SK-N-SH (cell line): ENCODE results near the gene LRFN3.

Experiments
- CHD2 ChIP-seq: fragments of 150-350 bp; IDR thresholded peaks from 2 replicates; pipeline ENCODE4 v1.6.1; 2018; ENCODE audit warnings: low read length; ENCODE audit not compliant: partially characterized antibody
- CTCF ChIP-seq: fragments of 200-600 bp; sonication (generic); IDR thresholded peaks from 2 replicates; pipeline ENCODE4 v1.6.1; 2017; ENCODE audit warnings: antibody characterized with exemption, mild to moderate bottlenecking, moderate library complexity
- EP300 ChIP-seq, 2 experiments: IDR thresholded peaks; 2 replicates each; pipeline versions ENCODE4 v1.4.0 to v1.6.1; 2012; ENCODE audit warnings: borderline replicate concordance in 1 of 2, low read depth in 1 of 2, low read length in 1 of 2
- EZH2phosphoT487 ChIP-seq: fragments of 200-600 bp; sonication (generic); IDR thresholded peaks from 2 replicates; pipeline ENCODE4 v1.6.1; 2017; ENCODE audit warnings: low read depth, mixed run types, mild to moderate bottlenecking, antibody characterized with exemption, moderate library complexity, borderline replicate concordance
- GABPA ChIP-seq: IDR thresholded peaks from 2 replicates; pipeline ENCODE4 v1.4.0; 2012; ENCODE audit warnings: low read depth, mild to moderate bottlenecking
- IRF3 ChIP-seq: fragments of 150-350 bp; IDR thresholded peaks from 2 replicates; pipeline ENCODE4 v1.6.1; 2016; ENCODE audit warnings: mild to moderate bottlenecking, low read depth, low read length
- MXI1 ChIP-seq: IDR thresholded peaks from 2 replicates; pipeline ENCODE4 v1.6.1; 2012; ENCODE audit warnings: mild to moderate bottlenecking, low read depth, low read length, improper control_type of control experiment
- NFIC ChIP-seq: IDR thresholded peaks from 2 replicates; pipeline ENCODE4 v1.4.0; 2012; ENCODE audit warnings: borderline replicate concordance
- POLR2AphosphoS5 ChIP-seq: IDR thresholded peaks from 2 replicates; pipeline ENCODE4 v1.6.1; 2012; ENCODE audit warnings: low read depth, low read length
- SMC3 ChIP-seq: IDR thresholded peaks from 2 replicates; pipeline ENCODE4 v1.6.1; 2012; ENCODE audit warnings: low read depth, low read length, improper control_type of control experiment
- TAF1 ChIP-seq: IDR thresholded peaks from 2 replicates; pipeline ENCODE4 v1.6.1; 2012; ENCODE audit warnings: low read depth, mild to moderate bottlenecking, low read length, moderate library complexity, borderline replicate concordance
- USF1 ChIP-seq: IDR thresholded peaks from 2 replicates; pipeline ENCODE4 v1.4.0; 2012; ENCODE audit warnings: low read depth, borderline replicate concordance
- YY1 ChIP-seq: IDR thresholded peaks from 2 replicates; pipeline ENCODE4 v1.4.0; 2012; ENCODE audit warnings: low read depth, mild to moderate bottlenecking

- no peak for TF ChIP-seq IRF3
- no peak for TF ChIP-seq POLR2AphosphoS5
- TF ChIP-seq NFIC: no peak
- no peak for TF ChIP-seq CHD2
- no peak for TF ChIP-seq YY1
- TF ChIP-seq EP300 (IDR thresholded peaks at IDR 0.05; ENCODE audit: borderline replicate concordance in 1 of 2, low read depth in 1 of 2, low read length in 1 of 2): no peak
- TF ChIP-seq EZH2phosphoT487: no peak
- TF ChIP-seq CTCF: no peak
- no peak for TF ChIP-seq GABPA
- no peak for TF ChIP-seq USF1
- no peak for TF ChIP-seq SMC3
- TF ChIP-seq MXI1: no peak
- TF ChIP-seq TAF1: no peak
Measured at GRCh38 chr19:35986111-35986510, 49.9 kb downstream of the LRFN3 start.
